Peyer's patch (tissue), 4 donors: Measurements from ENCODE around the gene BACH2.

ENCODE experiments used
- CTCF ChIP-seq, 6 experiments: fragments of 450-650 bp in 4 of 6; fragments of 200-600 bp in 2 of 6; sonication (generic) in 1 of 6; IDR thresholded peaks; one replicate each; pipeline ENCODE4 v1.5.1; 2017 to 2019; ENCODE audit warnings: antibody characterized with exemption in 6 of 6, mild to moderate bottlenecking in 3 of 6, moderate library complexity in 1 of 6
- POLR2A ChIP-seq, 2 donors: fragments of 450-650 bp; IDR thresholded peaks; one replicate each; pipeline ENCODE4 v1.5.1; 2017; ENCODE audit warnings: antibody characterized with exemption in 2 of 2, mild to moderate bottlenecking in 2 of 2, moderate library complexity in 2 of 2

GRCh38 chr6:90199900-90200299 is 96.7 kb downstream of the BACH2 start:
- no peak for TF ChIP-seq CTCF (IDR thresholded peaks at IDR 0.05)
- no peak for TF ChIP-seq POLR2A (IDR thresholded peaks at IDR 0.05)
